ENCODE results near the gene ASTN2.

- no peak for TF ChIP-seq CTCF (IDR thresholded peaks at IDR 0.05)
- TF ChIP-seq POLR2A (IDR thresholded peaks at IDR 0.05), result no peak
Measured at GRCh38 chr9:116632990-116633838, 781.6 kb downstream of the ASTN2 start.
